GM12878 (cell line): ENCODE results near the gene CCDC78. TPM values are rescaled to one million over a fixed set of nuclear protein-coding genes. Genes with fewer than 3 reads are reported as not detected.

Source experiments
- ATAC-seq: fragments of 200-7000 bp; cut with Tn5 transposase; 3 replicates; pipeline ENCODE4 v1.9.1; 2020; ENCODE audit warnings: mild to moderate bottlenecking, moderate library complexity
- BruUV-seq: library from RNA; stranded (reverse); fragments of 400-500 nt; replicated peaks from 2 replicates; lab custom pipeline; 2021; lab: Mats Ljungman, UMichigan
- CTCF ChIA-PET: fragments of 300-600 bp; sonication (Branson Sonifier 250); formaldehyde crosslinking; extraction: SDS; loops from one replicate; lab custom pipeline; 2021; ENCODE audit warnings: inconsistent platforms; lab: Yijun Ruan, JAX
- POLR2A ChIA-PET: fragments of 350-600 bp; formaldehyde crosslinking; extraction: SDS; loops from one replicate; lab custom pipeline; 2021; ENCODE audit warnings: inconsistent platforms; lab: Charles Lee
- RAD21 ChIA-PET: fragments of 300-600 bp; sonication (Branson Sonifier 250); formaldehyde crosslinking; loops from one replicate; lab custom pipeline; 2023; ENCODE audit warnings: antibody characterized with exemption; ENCODE audit not compliant: unreplicated experiment; lab: Charles Lee
- SMC1A ChIA-PET: fragments of 300-600 bp; sonication (Branson Sonifier 250); formaldehyde crosslinking; loops from one replicate; lab custom pipeline; 2023; ENCODE audit not compliant: unreplicated experiment, uncharacterized antibody; lab: Charles Lee
- DNase-seq: peaks from one replicate; pipeline ENCODE4 v3.0.0-alpha.2; 2011; ENCODE audit warnings: low read depth, low spot score
- FAIRE-seq: peaks from 3 replicates; lab custom pipeline; 2011; peaks lifted over from hg19 to GRCh38; lab: Jason Lieb, UNC
- H2AFZ ChIP-seq: 2 replicates; pipeline ENCODE4 v1.6.0; 2011; ENCODE audit warnings: low read depth, low read length, control low read depth; ENCODE audit not compliant: control insufficient read depth
- H3K27ac ChIP-seq: 2 replicates; pipeline ENCODE4 v1.5.1; 2011; ENCODE audit warnings: control low read depth; ENCODE audit not compliant: control insufficient read depth, insufficient read depth
- H3K27me3 ChIP-seq, 2 experiments: replicated peaks in 1 of 2; 2 replicates each; pipeline versions ENCODE4 v1.6.0 to v1.6.1; 2011; ENCODE audit warnings: low read length in 1 of 2; ENCODE audit not compliant: control insufficient read depth in 2 of 2, insufficient read depth in 2 of 2
- H3K36me3 ChIP-seq, 2 experiments: 2 replicates each; pipeline ENCODE4 v1.5.1; 2011; ENCODE audit warnings: low read length in 1 of 2; ENCODE audit not compliant: control insufficient read depth in 2 of 2, insufficient read depth in 2 of 2
- H3K4me1 ChIP-seq: 2 replicates; pipeline ENCODE4 v1.6.1; 2011; ENCODE audit warnings: mild to moderate bottlenecking, low read length, moderate library complexity, mixed read lengths; ENCODE audit not compliant: control insufficient read depth, insufficient read depth
- H3K4me2 ChIP-seq: 2 replicates; pipeline ENCODE4 v1.6.0; 2011; ENCODE audit warnings: control low read depth; ENCODE audit not compliant: control insufficient read depth, insufficient read depth
- H3K4me3 ChIP-seq: fragments of 200-600 bp; sonication (generic); 2 replicates; pipeline ENCODE4 v1.5.1; 2016
- H3K79me2 ChIP-seq: 2 replicates; pipeline ENCODE4 v1.6.0; 2011; ENCODE audit warnings: low read length; ENCODE audit not compliant: control insufficient read depth, insufficient read depth
- H3K9ac ChIP-seq: 2 replicates; pipeline ENCODE4 v1.8.0; 2011; ENCODE audit warnings: low read length, control low read depth, mixed read lengths; ENCODE audit not compliant: control insufficient read depth, insufficient read depth
- H3K9me3 ChIP-seq: replicated peaks from 3 replicates; pipeline ENCODE4 v1.5.1; 2011; ENCODE audit warnings: mild to moderate bottlenecking, low read length; ENCODE audit not compliant: control insufficient read depth, insufficient read depth
- H4K20me1 ChIP-seq: 2 replicates; pipeline ENCODE4 v1.6.0; 2011; ENCODE audit not compliant: control insufficient read depth, insufficient read depth
- CBX3 ChIP-seq: fragments of 200-600 bp; sonication (generic); IDR thresholded peaks from 2 replicates; pipeline ENCODE4 v1.6.1; 2016; ENCODE audit warnings: low read depth, borderline replicate concordance
- EGR1 ChIP-seq, 2 experiments: IDR thresholded peaks; 1 replicate in 1 of 2; 2 replicates in 1 of 2; pipeline ENCODE4 v1.6.1; 2011 to 2012; ENCODE audit warnings: low read depth in 2 of 2, low read length in 2 of 2, borderline replicate concordance in 1 of 2, mild to moderate bottlenecking in 1 of 2, moderate library complexity in 1 of 2
- IKZF1 ChIP-seq: fragments of 450-650 bp; conservative IDR thresholded peaks from 2 replicates; pipeline ENCODE4 v1.6.1; 2017; ENCODE audit warnings: antibody characterized with exemption, mild to moderate bottlenecking
- JUNB ChIP-seq: IDR thresholded peaks from 2 replicates; pipeline ENCODE4 v1.6.1; 2016; ENCODE audit warnings: antibody characterized with exemption, mild to moderate bottlenecking
- NFYA ChIP-seq: IDR thresholded peaks from 2 replicates; pipeline ENCODE4 v1.6.1; 2011; ENCODE audit warnings: low read depth, mild to moderate bottlenecking, low read length, improper control_type of control experiment, borderline replicate concordance
- NR2C1 ChIP-seq: fragments of 450-650 bp; IDR thresholded peaks from 2 replicates; pipeline ENCODE4 v1.6.1; 2017; ENCODE audit warnings: antibody characterized with exemption, mild to moderate bottlenecking, moderate library complexity
- RBBP5 ChIP-seq: fragments of 200-600 bp; sonication (generic); conservative IDR thresholded peaks from 2 replicates; pipeline ENCODE4 v1.6.1; 2016
- SMARCA5 ChIP-seq: fragments of 450-650 bp; IDR thresholded peaks from 2 replicates; pipeline ENCODE4 v1.6.1; 2017; ENCODE audit warnings: mild to moderate bottlenecking
- SREBF1 ChIP-seq: IDR thresholded peaks from 2 replicates; pipeline ENCODE4 v1.6.1; 2012; ENCODE audit warnings: mild to moderate bottlenecking, low read length
- SRF ChIP-seq, 2 experiments: IDR thresholded peaks; 2 replicates each; pipeline ENCODE4 v1.6.1; 2011; ENCODE audit warnings: low read depth in 2 of 2, low read length in 2 of 2, mild to moderate bottlenecking in 1 of 2, moderate library complexity in 1 of 2
- STAT1 ChIP-seq: fragments of 450-650 bp; conservative IDR thresholded peaks from 2 replicates; pipeline ENCODE4 v1.6.1; 2014; ENCODE audit warnings: antibody characterized with exemption, mild to moderate bottlenecking
- SUPT20H ChIP-seq: IDR thresholded peaks from 2 replicates; pipeline ENCODE4 v1.6.1; 2011; ENCODE audit warnings: low read depth, mild to moderate bottlenecking, low read length, moderate library complexity, borderline replicate concordance; ENCODE audit not compliant: control insufficient read depth
- ZNF207 ChIP-seq: fragments of 450-650 bp; IDR thresholded peaks from 2 replicates; pipeline ENCODE4 v1.6.1; 2014; ENCODE audit warnings: antibody characterized with exemption, mild to moderate bottlenecking, borderline replicate concordance
- WGBS: methylation state at CpG from one replicate; pipeline ENCODE4 v1.1.6; 2016; ENCODE audit warnings: low lambda C conversion rate; ENCODE audit not compliant: insufficient replicate concordance, insufficient coverage; ENCODE audit errors: missing lambda C conversion rate; 5-methylcytosine and 5-hydroxymethylcytosine counted together
- in situ Hi-C: fragments of 300-500 bp; cut with MboI; formaldehyde crosslinking; loops from 9 replicates; pipeline ENCODE4 v1.14.3; 2018; ENCODE audit warnings: mixed read lengths
- intact Hi-C: fragments of 100-400 bp; cut with micrococcal nuclease; formaldehyde crosslinking; loops from one replicate; pipeline ENCODE4 v1.14.2; 2022; ENCODE audit not compliant: unreplicated experiment
- polyA plus RNA-seq, 11 experiments: library from polyadenylated mRNA; depleted of rRNA in 4 of 11; unstranded in 6 of 11; stranded (reverse) in 5 of 11; fragments of >200 nt; fragmentation: Nextera tagmentation in 4 of 11; fragmentation: Illumina TruSeq in 1 of 11; extraction: Ambion mirVana in 4 of 11; extraction: Trizol in 1 of 11; gene quantifications; 1 replicate in 1 of 11; 2 replicates in 10 of 11; pipeline versions ENCODE4 v1.2.1 to v1.2.3, GENCODE V29; 2011 to 2016; ENCODE audit warnings: inconsistent platforms in 2 of 11, missing spikeins in 2 of 11, low read depth in 1 of 11
- total RNA-seq, 4 experiments: library from RNA; depleted of rRNA in 3 of 4; stranded (reverse); fragments of >200 nt in 3 of 4; fragmentation: Illumina TruSeq in 1 of 4; extraction: Trizol in 1 of 4; gene quantifications; 2 replicates each; pipeline versions ENCODE4 v1.2.1 to v1.2.3, GENCODE V29; 2013 to 2021
- TF ChIP-seq, protein P1 (sequence below): fragments of 450-650 bp; IDR thresholded peaks from 2 replicates; pipeline ENCODE4 v1.6.1; 2017; ENCODE audit warnings: mild to moderate bottlenecking, moderate library complexity
- TF ChIP-seq, protein P2 (sequence below): fragments of 450-650 bp; IDR thresholded peaks from 2 replicates; pipeline ENCODE4 v1.6.1; 2018; ENCODE audit warnings: borderline replicate concordance, mild to moderate bottlenecking; ENCODE audit not compliant: partially characterized antibody

CCDC78 gene
- total and polyA plus RNA-seq, 10 of the 15 experiments (the other 5 are each of a cell fraction or from before 2014, with no cell fraction given): 0.10 to 26.2 (median 5.4) TPM

DNA sequence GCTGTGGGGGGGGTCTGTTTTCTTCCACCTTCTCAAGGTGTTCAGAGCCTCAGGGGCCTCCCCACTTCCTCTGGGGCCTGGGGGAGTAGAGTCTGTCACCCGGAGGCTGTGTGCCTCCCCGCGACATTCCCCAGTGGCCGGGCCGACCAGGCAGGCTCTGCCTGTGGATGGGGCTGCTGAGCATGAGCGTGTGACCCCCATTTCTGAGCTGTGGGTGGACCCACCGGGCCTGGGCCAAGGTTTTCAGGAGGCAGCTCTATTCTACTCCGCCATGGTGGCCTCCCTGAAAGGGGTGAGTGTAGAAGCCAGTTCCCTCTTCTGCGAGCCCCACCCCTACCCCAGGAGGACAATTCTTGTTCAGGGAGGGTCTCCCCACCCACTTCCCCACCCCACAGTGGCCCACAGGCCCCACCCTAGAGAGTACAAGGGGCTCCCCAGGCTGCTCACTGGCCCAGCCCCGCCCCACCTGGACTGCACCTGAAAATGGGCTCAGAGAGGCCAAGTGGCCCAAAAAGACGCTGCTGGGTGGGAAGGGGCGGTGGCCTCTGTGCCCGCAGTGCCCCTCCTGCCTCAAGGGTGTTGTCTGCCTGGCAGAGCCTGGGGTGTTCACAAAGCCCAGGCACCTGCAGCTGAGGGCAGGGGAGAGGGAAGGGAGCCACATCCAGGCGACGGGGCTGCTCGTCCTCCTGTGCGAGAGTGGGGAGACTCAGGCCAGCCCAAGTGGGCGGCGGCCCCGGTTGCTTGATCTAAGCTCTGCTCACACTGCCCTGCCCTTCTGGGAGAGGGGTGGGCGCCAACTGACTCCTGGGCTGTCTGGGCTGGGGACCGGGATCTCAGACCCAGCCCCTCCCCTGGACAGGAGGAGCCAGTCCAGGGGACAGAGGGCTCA lies 35.6 kb upstream of the CCDC78 start (continued):
- TF ChIP-seq, protein P1, sequence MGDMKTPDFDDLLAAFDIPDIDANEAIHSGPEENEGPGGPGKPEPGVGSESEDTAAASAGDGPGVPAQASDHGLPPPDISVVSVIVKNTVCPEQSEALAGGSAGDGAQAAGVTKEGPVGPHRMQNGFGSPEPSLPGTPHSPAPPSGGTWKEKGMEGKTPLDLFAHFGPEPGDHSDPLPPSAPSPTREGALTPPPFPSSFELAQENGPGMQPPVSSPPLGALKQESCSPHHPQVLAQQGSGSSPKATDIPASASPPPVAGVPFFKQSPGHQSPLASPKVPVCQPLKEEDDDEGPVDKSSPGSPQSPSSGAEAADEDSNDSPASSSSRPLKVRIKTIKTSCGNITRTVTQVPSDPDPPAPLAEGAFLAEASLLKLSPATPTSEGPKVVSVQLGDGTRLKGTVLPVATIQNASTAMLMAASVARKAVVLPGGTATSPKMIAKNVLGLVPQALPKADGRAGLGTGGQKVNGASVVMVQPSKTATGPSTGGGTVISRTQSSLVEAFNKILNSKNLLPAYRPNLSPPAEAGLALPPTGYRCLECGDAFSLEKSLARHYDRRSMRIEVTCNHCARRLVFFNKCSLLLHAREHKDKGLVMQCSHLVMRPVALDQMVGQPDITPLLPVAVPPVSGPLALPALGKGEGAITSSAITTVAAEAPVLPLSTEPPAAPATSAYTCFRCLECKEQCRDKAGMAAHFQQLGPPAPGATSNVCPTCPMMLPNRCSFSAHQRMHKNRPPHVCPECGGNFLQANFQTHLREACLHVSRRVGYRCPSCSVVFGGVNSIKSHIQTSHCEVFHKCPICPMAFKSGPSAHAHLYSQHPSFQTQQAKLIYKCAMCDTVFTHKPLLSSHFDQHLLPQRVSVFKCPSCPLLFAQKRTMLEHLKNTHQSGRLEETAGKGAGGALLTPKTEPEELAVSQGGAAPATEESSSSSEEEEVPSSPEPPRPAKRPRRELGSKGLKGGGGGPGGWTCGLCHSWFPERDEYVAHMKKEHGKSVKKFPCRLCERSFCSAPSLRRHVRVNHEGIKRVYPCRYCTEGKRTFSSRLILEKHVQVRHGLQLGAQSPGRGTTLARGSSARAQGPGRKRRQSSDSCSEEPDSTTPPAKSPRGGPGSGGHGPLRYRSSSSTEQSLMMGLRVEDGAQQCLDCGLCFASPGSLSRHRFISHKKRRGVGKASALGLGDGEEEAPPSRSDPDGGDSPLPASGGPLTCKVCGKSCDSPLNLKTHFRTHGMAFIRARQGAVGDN: no peak
- TF ChIP-seq EGR1 (IDR thresholded peaks at IDR 0.05; ENCODE audit: borderline replicate concordance in 1 of 2, low read depth in 2 of 2, low read length in 2 of 2): no peak
- no peak for TF ChIP-seq NFYA
- TF ChIP-seq, all 136 proteins: peak for 0

DNA sequence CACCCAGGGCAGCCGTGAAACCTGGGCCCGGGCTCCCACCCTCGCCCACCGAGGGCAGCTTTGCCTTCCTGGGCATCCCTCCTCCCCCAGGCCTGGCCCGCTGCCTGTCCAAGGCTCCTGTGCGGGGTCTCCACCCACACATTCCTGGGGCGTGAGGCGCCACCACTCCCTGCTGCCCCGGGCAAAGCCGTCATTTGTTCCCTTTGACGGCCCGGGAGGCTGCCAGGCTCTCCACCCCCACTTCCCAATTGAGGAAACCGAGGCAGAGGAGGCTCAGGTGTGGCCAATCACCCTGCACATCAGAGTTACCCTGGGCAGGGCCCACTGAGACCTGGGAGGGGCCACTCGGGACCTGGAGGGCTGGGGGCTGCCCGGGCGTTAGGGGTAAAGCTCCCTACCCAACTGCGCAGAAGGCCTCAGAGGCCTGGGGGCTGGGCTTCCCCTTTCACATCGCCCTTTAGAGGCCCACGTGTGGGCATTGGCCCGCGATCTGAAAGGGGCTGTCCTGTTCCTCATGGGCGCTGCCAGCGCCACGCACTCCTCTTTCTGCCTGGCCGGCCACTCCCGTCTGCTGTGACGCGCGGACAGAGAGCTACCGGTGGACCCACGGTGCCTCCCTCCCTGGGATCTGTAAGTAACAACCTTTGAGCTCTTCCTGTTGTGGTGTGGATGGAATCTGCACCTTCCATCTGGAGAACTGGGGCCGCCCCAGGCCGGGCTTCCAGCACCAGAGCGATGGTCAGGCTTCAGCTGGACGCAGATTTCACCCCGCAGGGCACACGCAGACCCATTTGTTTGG lies 34.5 kb upstream of the CCDC78 start, which contains the start of gene MSLN:
Gene MSLN (plus strand): TSS at position 190 of the 799 bp plus-strand sequence. CDS start 1,947 bp downstream, outside the sequence.
- WGBS: 44% methylated on average over 35 of the region's 37 CpGs
- H4K20me1 ChIP-seq: no peaks in the 10 kb centered on the region
- H3K27ac ChIP-seq: no peak within 1 kb of the TSS
- no peaks in the 10 kb centered on the region for H3K4me1 ChIP-seq
- H3K9ac ChIP-seq: no peak within 1 kb of the TSS
- no peaks in the 10 kb centered on the region for H3K36me3 ChIP-seq
- DNase-seq: no peak
- in situ Hi-C loops: no loop called here
- no peaks in the 10 kb centered on the region; the same call in 2 of the 3 replicates for H3K9me3 ChIP-seq
- no peak for ATAC-seq
- SMC1A ChIA-PET: no interaction called here
- RAD21 ChIA-PET: no interaction called here
- H3K79me2 ChIP-seq: no peaks in the 10 kb centered on the region
- no peak for FAIRE-seq
- CTCF ChIA-PET: no interaction called here
- no peaks in the 10 kb centered on the region for H3K27me3 ChIP-seq
- BruUV-seq: no TSS peak
- H2AFZ ChIP-seq: no peak within 1 kb of the TSS
- H3K4me3 ChIP-seq: no peak within 1 kb of the TSS
- intact Hi-C loops: no loop called here
- no peak within 1 kb of the TSS for H3K4me2 ChIP-seq
- POLR2A ChIA-PET: no interaction called here
- no peak for TF ChIP-seq JUNB
- no peak for TF ChIP-seq CBX3
- TF ChIP-seq STAT1: no peak
- no peak for TF ChIP-seq SRF (IDR thresholded peaks at IDR 0.05; ENCODE audit: low read depth in 2 of 2, low read length in 2 of 2)
- TF ChIP-seq SREBF1: no peak
- no peak for TF ChIP-seq NR2C1
- no peak for TF ChIP-seq RBBP5
- no peak for TF ChIP-seq SUPT20H
- no peak for TF ChIP-seq ZNF207
- TF ChIP-seq SMARCA5: no peak
- TF ChIP-seq, protein P2, sequence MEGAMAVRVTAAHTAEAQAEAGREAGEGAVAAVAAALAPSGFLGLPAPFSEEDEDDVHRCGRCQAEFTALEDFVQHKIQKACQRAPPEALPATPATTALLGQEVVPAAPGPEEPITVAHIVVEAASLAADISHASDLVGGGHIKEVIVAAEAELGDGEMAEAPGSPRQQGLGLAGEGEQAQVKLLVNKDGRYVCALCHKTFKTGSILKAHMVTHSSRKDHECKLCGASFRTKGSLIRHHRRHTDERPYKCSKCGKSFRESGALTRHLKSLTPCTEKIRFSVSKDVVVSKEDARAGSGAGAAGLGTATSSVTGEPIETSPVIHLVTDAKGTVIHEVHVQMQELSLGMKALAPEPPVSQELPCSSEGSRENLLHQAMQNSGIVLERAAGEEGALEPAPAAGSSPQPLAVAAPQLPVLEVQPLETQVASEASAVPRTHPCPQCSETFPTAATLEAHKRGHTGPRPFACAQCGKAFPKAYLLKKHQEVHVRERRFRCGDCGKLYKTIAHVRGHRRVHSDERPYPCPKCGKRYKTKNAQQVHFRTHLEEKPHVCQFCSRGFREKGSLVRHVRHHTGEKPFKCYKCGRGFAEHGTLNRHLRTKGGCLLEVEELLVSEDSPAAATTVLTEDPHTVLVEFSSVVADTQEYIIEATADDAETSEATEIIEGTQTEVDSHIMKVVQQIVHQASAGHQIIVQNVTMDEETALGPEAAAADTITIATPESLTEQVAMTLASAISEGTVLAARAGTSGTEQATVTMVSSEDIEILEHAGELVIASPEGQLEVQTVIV: no peak
- TF ChIP-seq IKZF1: no peak
